ENCODE data around the gene MEPE.

The MEPE gene

GRCh38 chr4:87855559-87855958 lies 22.8 kb downstream of the MEPE start:
- TF ChIP-seq FOXK2 (IDR thresholded peaks at IDR 0.05) (no peak), BHLHE40 (IDR thresholded peaks at IDR 0.05; ENCODE audit: borderline replicate concordance) (no peak), FOXA1 (IDR thresholded peaks at IDR 0.05) (no peak), PKNOX1 (IDR thresholded peaks at IDR 0.05) (no peak), TARDBP (IDR thresholded peaks at IDR 0.05) (no peak), SUZ12 (IDR thresholded peaks at IDR 0.05) (no peak), ARNT (IDR thresholded peaks at IDR 0.05) (no peak), ZNF384 (IDR thresholded peaks at IDR 0.05) (no peak), NFRKB (IDR thresholded peaks at IDR 0.05) (no peak)
- ChIA-PET CTCF (no interaction called here), POLR2A (no interaction called here)
- DNase-seq (ENCODE audit: extremely low spot score) = no peak

GRCh38 chr4:87856816-87857215 lies 24.0 kb downstream of the MEPE start:
- ChIA-PET CTCF (interaction anchor here (0.8 to 1.4 kb wide), 3 partner anchors 8 to 173 kb away, joined by 3 to 5 read pairs (median 3); no protein-coding TSS in a partner anchor), POLR2A (interaction anchor here (1.2 kb wide), 1 partner anchor 667 kb away, joined by 4 read pairs; the partner anchor contains the start of gene PYURF)
- TF ChIP-seq FOXM1 (IDR thresholded peaks at IDR 0.05; ENCODE audit: borderline replicate concordance) = no peak
- no peak for TF ChIP-seq LEF1 (IDR thresholded peaks at IDR 0.05; ENCODE audit: borderline replicate concordance)
- TF ChIP-seq ZNF384 (IDR thresholded peaks at IDR 0.05) = no peak
- no peak for TF ChIP-seq SP1 (IDR thresholded peaks at IDR 0.05)
- TF ChIP-seq BHLHE40 (IDR thresholded peaks at IDR 0.05; ENCODE audit: borderline replicate concordance) = no peak
- no peak for TF ChIP-seq FOXA1 (IDR thresholded peaks at IDR 0.05)
- TF ChIP-seq CTBP1 (IDR thresholded peaks at IDR 0.05; ENCODE audit: borderline replicate concordance) = no peak
- no peak for TF ChIP-seq TARDBP (IDR thresholded peaks at IDR 0.05)
- no peak for TF ChIP-seq NFRKB (IDR thresholded peaks at IDR 0.05)
- TF ChIP-seq ARNT (IDR thresholded peaks at IDR 0.05) = no peak
- no peak for TF ChIP-seq PKNOX1 (IDR thresholded peaks at IDR 0.05)
- TF ChIP-seq SUZ12 (IDR thresholded peaks at IDR 0.05) = no peak
- no peak for TF ChIP-seq FOXK2 (IDR thresholded peaks at IDR 0.05)
- TF ChIP-seq HDGF (IDR thresholded peaks at IDR 0.05; ENCODE audit: borderline replicate concordance) = no peak
- TF ChIP-seq L3MBTL2 (conservative IDR thresholded peaks at IDR 0.05) = no peak

GRCh38 chr4:87857789-87858188 lies 25.0 kb downstream of the MEPE start:
- DNase-seq (ENCODE audit: extremely low spot score) = no peak
- ChIA-PET POLR2A (no interaction called here), CTCF (interaction anchor here (1.4 kb wide), 1 partner anchor 9 kb away, joined by 5 read pairs; no protein-coding TSS in a partner anchor)
- no peak for TF ChIP-seq BHLHE40 (IDR thresholded peaks at IDR 0.05; ENCODE audit: borderline replicate concordance)
- no peak for TF ChIP-seq NFRKB (IDR thresholded peaks at IDR 0.05)
- no peak for TF ChIP-seq FOXA1 (IDR thresholded peaks at IDR 0.05)
- no peak for TF ChIP-seq SP1 (IDR thresholded peaks at IDR 0.05)
- no peak for TF ChIP-seq CTBP1 (IDR thresholded peaks at IDR 0.05; ENCODE audit: borderline replicate concordance)
- TF ChIP-seq HDGF (IDR thresholded peaks at IDR 0.05; ENCODE audit: borderline replicate concordance) = no peak
- TF ChIP-seq ZNF384 (IDR thresholded peaks at IDR 0.05) = no peak
- TF ChIP-seq SUZ12 (IDR thresholded peaks at IDR 0.05) = no peak
- TF ChIP-seq FOXK2 (IDR thresholded peaks at IDR 0.05) = no peak
- no peak for TF ChIP-seq ARNT (IDR thresholded peaks at IDR 0.05)
- no peak for TF ChIP-seq PKNOX1 (IDR thresholded peaks at IDR 0.05)
- TF ChIP-seq LEF1 (IDR thresholded peaks at IDR 0.05; ENCODE audit: borderline replicate concordance) = no peak
- TF ChIP-seq FOXM1 (IDR thresholded peaks at IDR 0.05; ENCODE audit: borderline replicate concordance) = no peak
- TF ChIP-seq TARDBP (IDR thresholded peaks at IDR 0.05) = no peak
- no peak for TF ChIP-seq ELF4 (IDR thresholded peaks at IDR 0.05)
- TF ChIP-seq L3MBTL2 (conservative IDR thresholded peaks at IDR 0.05) = no peak

More at GRCh38 chr4:87856816-87857215, 24.0 kb downstream of the MEPE start:
- no peak for DNase-seq (ENCODE audit: extremely low spot score)

- CTCF ChIA-PET = no interaction called here
- DNase-seq (ENCODE audit: extremely low spot score) = no peak
- TF ChIP-seq NFRKB (IDR thresholded peaks at IDR 0.05) = no peak
- TF ChIP-seq BHLHE40 (IDR thresholded peaks at IDR 0.05; ENCODE audit: borderline replicate concordance) = no peak
- TF ChIP-seq ELF4 (IDR thresholded peaks at IDR 0.05) = no peak
- TF ChIP-seq HDGF (IDR thresholded peaks at IDR 0.05; ENCODE audit: borderline replicate concordance) = no peak
- TF ChIP-seq ARNT (IDR thresholded peaks at IDR 0.05) = no peak
- no peak for TF ChIP-seq SP1 (IDR thresholded peaks at IDR 0.05)
- no peak for TF ChIP-seq TARDBP (IDR thresholded peaks at IDR 0.05)
- POLR2A ChIA-PET = no interaction called here
These were observed 29.5 kb downstream of the MEPE start for GRCh38 chr4:87862236-87862635.

- TF ChIP-seq HDGF (IDR thresholded peaks at IDR 0.05; ENCODE audit: borderline replicate concordance) (no peak), SP1 (IDR thresholded peaks at IDR 0.05) (no peak), L3MBTL2 (conservative IDR thresholded peaks at IDR 0.05) (no peak), NFRKB (IDR thresholded peaks at IDR 0.05) (no peak), TARDBP (IDR thresholded peaks at IDR 0.05) (no peak), BHLHE40 (IDR thresholded peaks at IDR 0.05; ENCODE audit: borderline replicate concordance) (no peak), FOXK2 (IDR thresholded peaks at IDR 0.05) (no peak), LEF1 (IDR thresholded peaks at IDR 0.05; ENCODE audit: borderline replicate concordance) (no peak), CTBP1 (IDR thresholded peaks at IDR 0.05; ENCODE audit: borderline replicate concordance) (no peak), FOXM1 (IDR thresholded peaks at IDR 0.05; ENCODE audit: borderline replicate concordance) (no peak), FOXA1 (IDR thresholded peaks at IDR 0.05) (no peak), ZNF384 (IDR thresholded peaks at IDR 0.05) (no peak), ARNT (IDR thresholded peaks at IDR 0.05) (no peak), ELF4 (IDR thresholded peaks at IDR 0.05) (no peak), SUZ12 (IDR thresholded peaks at IDR 0.05) (no peak), PKNOX1 (IDR thresholded peaks at IDR 0.05) (no peak)
- ChIA-PET CTCF (no interaction called here), POLR2A (no interaction called here)
- DNase-seq (ENCODE audit: extremely low spot score) = no peak
These were observed 30.7 kb downstream of the MEPE start for GRCh38 chr4:87863486-87863885.
